ENCODE results near the gene NMT2.

Gene NMT2

GRCh38 chr10:15106352-15107013, 62.0 kb downstream of the NMT2 start:
- no peak overlapping the region for H3K27ac ChIP-seq

GRCh38 chr10:15103513-15103912, 65.0 kb downstream of the NMT2 start:
- TF ChIP-seq, protein P1, sequence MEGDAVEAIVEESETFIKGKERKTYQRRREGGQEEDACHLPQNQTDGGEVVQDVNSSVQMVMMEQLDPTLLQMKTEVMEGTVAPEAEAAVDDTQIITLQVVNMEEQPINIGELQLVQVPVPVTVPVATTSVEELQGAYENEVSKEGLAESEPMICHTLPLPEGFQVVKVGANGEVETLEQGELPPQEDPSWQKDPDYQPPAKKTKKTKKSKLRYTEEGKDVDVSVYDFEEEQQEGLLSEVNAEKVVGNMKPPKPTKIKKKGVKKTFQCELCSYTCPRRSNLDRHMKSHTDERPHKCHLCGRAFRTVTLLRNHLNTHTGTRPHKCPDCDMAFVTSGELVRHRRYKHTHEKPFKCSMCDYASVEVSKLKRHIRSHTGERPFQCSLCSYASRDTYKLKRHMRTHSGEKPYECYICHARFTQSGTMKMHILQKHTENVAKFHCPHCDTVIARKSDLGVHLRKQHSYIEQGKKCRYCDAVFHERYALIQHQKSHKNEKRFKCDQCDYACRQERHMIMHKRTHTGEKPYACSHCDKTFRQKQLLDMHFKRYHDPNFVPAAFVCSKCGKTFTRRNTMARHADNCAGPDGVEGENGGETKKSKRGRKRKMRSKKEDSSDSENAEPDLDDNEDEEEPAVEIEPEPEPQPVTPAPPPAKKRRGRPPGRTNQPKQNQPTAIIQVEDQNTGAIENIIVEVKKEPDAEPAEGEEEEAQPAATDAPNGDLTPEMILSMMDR (conservative IDR thresholded peaks at IDR 0.05) = no peak
- H3K27ac ChIP-seq = no peak overlapping the region

More at GRCh38 chr10:15106352-15107013, 62.0 kb downstream of the NMT2 start:
- TF ChIP-seq, protein P1 (conservative IDR thresholded peaks at IDR 0.05) = peak; percentile 93

GRCh38 chr10:15099886-15100285, 68.6 kb downstream of the NMT2 start:
- peak overlapping the region; percentile 96 for H3K27ac ChIP-seq
- TF ChIP-seq, protein P1 (conservative IDR thresholded peaks at IDR 0.05) = no peak

DNA sequence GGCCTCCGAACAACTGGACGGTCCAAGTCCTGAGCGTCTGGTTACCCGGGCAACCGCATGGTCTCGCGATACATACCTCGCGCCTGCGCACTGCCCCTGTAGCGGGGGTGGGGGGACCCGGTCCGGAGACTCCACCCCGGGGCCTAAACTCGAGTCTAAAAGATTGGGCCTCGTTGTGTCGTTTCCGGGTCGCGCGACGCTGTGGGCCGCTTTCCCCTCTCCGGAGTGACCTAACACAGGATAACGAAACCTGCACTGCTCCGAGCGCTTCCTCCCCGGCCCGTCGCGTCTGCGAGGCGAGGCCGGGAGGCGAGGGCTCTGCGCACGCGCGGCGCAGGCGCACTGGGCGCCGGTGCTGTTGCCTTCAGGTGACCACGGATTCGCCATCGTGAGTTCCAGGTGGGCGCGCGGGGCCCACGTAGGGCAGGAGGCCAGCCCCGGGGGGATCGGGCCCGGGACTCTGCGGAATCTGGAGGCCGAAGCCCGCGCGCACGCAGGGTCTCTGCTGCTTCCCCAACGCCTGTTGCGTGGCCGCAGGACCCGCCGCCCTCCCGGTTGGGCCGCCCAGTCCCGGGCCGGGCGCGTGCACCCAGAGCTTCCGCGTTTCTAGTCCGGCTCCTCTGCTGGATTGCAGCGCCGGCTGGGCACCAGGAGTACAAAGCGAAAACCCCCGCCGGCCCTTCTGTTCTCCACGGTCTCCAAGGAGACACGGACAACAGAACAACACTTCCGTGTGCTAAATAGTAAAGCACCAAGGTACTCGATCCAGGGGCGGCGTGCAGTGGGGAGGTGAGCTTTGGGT, 71.3 kb downstream of the NMT2 start, which contains the start of gene RPP38:
RPP38 (plus strand) TSS at position 345 of the 802 bp plus-strand sequence. CDS start 5,960 bp downstream, outside the sequence.
- H3K27ac ChIP-seq = peak within 1 kb of the TSS; percentile 96
- TF ChIP-seq, protein P1 (conservative IDR thresholded peaks at IDR 0.05) = no peak

DNA sequence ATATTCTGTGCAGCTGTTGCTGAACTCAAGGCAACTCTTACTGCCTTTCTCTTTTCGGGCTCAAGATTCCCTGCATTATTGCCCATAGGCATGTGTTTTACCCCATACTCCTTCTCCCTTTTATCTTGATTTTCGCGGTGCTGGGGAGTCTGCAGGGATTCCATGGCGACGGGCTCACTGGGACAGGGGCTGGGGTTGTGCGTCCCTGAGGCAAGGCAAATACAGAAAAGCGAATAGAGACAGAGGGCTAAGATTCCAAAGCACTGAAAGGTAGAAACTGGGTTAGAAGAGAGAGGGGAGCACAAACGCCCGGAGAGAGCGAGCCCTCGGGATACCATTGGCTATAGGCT, 71.9 kb downstream of the NMT2 start:
- TF ChIP-seq, protein P1 (conservative IDR thresholded peaks at IDR 0.05) = no peak
- H3K27ac ChIP-seq = peak overlapping the region; percentile 96

DNA sequence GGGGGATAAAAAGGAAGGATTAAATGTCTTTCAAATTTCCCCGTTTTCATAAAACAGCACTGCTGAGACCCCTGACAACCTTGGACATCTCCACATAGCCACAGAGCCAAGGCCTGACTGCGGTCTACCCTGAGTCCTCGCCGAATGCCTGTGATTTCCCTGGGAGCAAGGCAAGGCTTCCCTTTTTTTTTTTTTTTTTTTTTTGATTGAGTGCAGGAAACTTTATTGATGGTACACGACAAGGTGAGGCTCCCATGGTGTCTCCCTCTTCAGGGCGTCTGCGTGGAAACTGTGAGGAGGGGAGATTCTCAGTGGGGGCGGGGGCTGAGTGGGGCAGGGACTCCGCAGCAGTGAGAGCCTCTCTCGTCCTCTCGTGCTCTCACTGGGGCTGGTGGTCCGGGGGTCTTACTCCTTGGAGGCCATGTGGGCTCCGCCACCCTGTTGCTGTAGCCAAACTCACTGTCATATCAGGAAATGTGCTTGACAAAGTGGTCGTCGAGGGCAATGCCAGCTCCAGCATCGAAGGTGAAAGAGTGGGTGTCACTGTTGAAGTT, 75.6 kb downstream of the NMT2 start:
- H3K27ac ChIP-seq = no peak overlapping the region
- TF ChIP-seq, protein P1 (conservative IDR thresholded peaks at IDR 0.05) = no peak

- H3K27ac ChIP-seq = no peak overlapping the region
- TF ChIP-seq, protein P1 (conservative IDR thresholded peaks at IDR 0.05) = no peak
These were observed 77.1 kb downstream of the NMT2 start for GRCh38 chr10:15091418-15091817.
